IMR-90 (cell line): ENCODE results near the gene CPB2.

ENCODE experiments used
- BHLHE40 ChIP-seq: fragments of 150-350 bp; IDR thresholded peaks from 2 replicates; pipeline ENCODE4 v1.6.1; 2016; ENCODE audit warnings: mild to moderate bottlenecking, low read depth, low read length
- CEBPB ChIP-seq: IDR thresholded peaks from 2 replicates; pipeline ENCODE4 v1.6.1; 2012; ENCODE audit warnings: low read depth, low read length, improper control_type of control experiment
- CHD1 ChIP-seq: IDR thresholded peaks from 2 replicates; pipeline ENCODE4 v1.6.1; 2012; ENCODE audit warnings: low read depth, low read length, improper control_type of control experiment
- CTCF ChIP-seq: conservative IDR thresholded peaks from 2 replicates; pipeline ENCODE4 v1.5.1; 2012; ENCODE audit warnings: mild to moderate bottlenecking, low read depth, low read length, improper control_type of control experiment
- POLR2A ChIP-seq: IDR thresholded peaks from 2 replicates; pipeline ENCODE4 v1.6.1; 2012; ENCODE audit warnings: mild to moderate bottlenecking, low read depth, low read length
- RCOR1 ChIP-seq: IDR thresholded peaks from 2 replicates; pipeline ENCODE4 v1.6.1; 2012; ENCODE audit warnings: mild to moderate bottlenecking, low read length, improper control_type of control experiment; ENCODE audit not compliant: insufficient replicate concordance
- USF2 ChIP-seq: fragments of 150-350 bp; IDR thresholded peaks from 2 replicates; pipeline ENCODE4 v1.6.1; 2017; ENCODE audit warnings: mild to moderate bottlenecking, antibody characterized with exemption, low read length, low read depth

- peak; percentile 15; the same call in 1 of the 2 replicates for TF ChIP-seq CTCF
- no peak for TF ChIP-seq CEBPB
- TF ChIP-seq BHLHE40, result no peak
- TF ChIP-seq CHD1, result no peak
- no peak for TF ChIP-seq RCOR1
- no peak for TF ChIP-seq POLR2A
- TF ChIP-seq USF2, result no peak
Measured at GRCh38 chr13:46010148-46010547, 94.7 kb downstream of the CPB2 start.
